GM13976 (cell line): ENCODE measurements around the gene MAN2A2.

Experiments
- DNase-seq: peaks from one replicate; pipeline ENCODE4 v3.0.0; 2012; ENCODE audit warnings: low spot score
- CTCF ChIP-seq: IDR thresholded peaks from 2 replicates; pipeline ENCODE4 v1.5.1; 2012; ENCODE audit warnings: borderline replicate concordance, mild to moderate bottlenecking; ENCODE audit not compliant: insufficient read depth; ENCODE audit errors: extremely low read depth, missing control alignments, control extremely low read depth
- in situ Hi-C: fragments of 300-500 bp; cut with MboI; formaldehyde crosslinking; loops from one replicate; pipeline ENCODE4 v1.12.0; 2022; ENCODE audit warnings: low sequenced_read_pairs, mixed read lengths, inconsistent platforms; ENCODE audit not compliant: unreplicated experiment

Gene MAN2A2

GRCh38 chr15:90879730-90880366, 23.3 kb upstream of the MAN2A2 start:
- in situ Hi-C loops = loop anchor here (10.0 to 25.0 kb wide), 3 partner anchors 185 to 568 kb away; no protein-coding TSS in a partner anchor
- no peak for TF ChIP-seq CTCF
- DNase-seq = no peak

- no peak for TF ChIP-seq CTCF
- no peak for DNase-seq
- in situ Hi-C loops = loop anchor here (10.0 to 25.0 kb wide), 3 partner anchors 186 to 568 kb away; no protein-coding TSS in a partner anchor
Observed at GRCh38 chr15:90880381-90881145, 22.5 kb upstream of the MAN2A2 start.

- in situ Hi-C loops = loop anchor here (10.0 to 25.0 kb wide), 3 partner anchors 187 to 569 kb away; no protein-coding TSS in a partner anchor
- no peak for DNase-seq
- no peak for TF ChIP-seq CTCF
Observed at GRCh38 chr15:90881181-90881977, 21.7 kb upstream of the MAN2A2 start.

- no peak for DNase-seq
- no peak for TF ChIP-seq CTCF
- in situ Hi-C loops = loop anchor here (10.0 to 25.0 kb wide), 3 partner anchors 187 to 570 kb away; no protein-coding TSS in a partner anchor
Observed at GRCh38 chr15:90881978-90882721, 21.0 kb upstream of the MAN2A2 start.

GRCh38 chr15:90882781-90883525, 20.1 kb upstream of the MAN2A2 start:
- TF ChIP-seq CTCF = no peak
- in situ Hi-C loops = loop anchor here (10.0 to 25.0 kb wide), 3 partner anchors 188 to 571 kb away; no protein-coding TSS in a partner anchor
- no peak for DNase-seq
